Measurements from ENCODE around the gene TM9SF1. TPM values are rescaled to one million over a fixed set of nuclear protein-coding genes. Genes with fewer than 3 reads are reported as not detected.

The TM9SF1 gene
- total RNA-seq, 1 donor from 2014 or later, result 45.7 TPM

DNA sequence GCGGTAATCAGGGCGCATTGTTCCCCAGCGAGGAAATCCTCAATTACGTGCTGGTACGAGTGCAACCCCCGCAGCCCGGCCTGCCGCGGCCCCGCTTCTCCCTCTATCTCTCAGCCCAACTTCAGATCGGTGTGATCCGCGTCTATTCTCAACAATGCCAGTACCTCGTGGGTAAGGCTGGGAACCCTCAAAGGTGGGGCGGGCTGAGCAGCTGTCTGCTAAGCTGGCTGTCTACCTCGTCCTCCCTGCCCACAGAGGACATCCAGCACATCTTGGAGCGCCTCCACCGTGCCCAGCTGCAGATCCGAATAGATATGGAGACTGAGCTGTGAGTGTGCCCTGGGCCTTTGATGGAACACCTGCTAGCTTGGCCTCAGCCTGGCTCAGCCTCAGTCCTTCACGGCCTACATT is 22.4 kb downstream of the TM9SF1 start:
- no peak for DNase-seq (ENCODE audit: low spot score in 2 of 2, unreplicated experiment in 2 of 2)
- peaks cover 50% of the 10 kb centered on the region for H3K4me1 Mint-ChIP-seq
- H3K4me3 Mint-ChIP-seq, result peak overlapping the region; percentile 83
- H3K9me3 Mint-ChIP-seq, result no peaks in the 10 kb centered on the region
- H3K36me3 Mint-ChIP-seq, result peaks cover 25% of the 10 kb centered on the region
- peak overlapping the region; percentile 94 for H3K27ac Mint-ChIP-seq
- no peaks in the 10 kb centered on the region for H3K27me3 Mint-ChIP-seq (ENCODE audit: low read depth)
- TF ChIP-seq, protein P1, sequence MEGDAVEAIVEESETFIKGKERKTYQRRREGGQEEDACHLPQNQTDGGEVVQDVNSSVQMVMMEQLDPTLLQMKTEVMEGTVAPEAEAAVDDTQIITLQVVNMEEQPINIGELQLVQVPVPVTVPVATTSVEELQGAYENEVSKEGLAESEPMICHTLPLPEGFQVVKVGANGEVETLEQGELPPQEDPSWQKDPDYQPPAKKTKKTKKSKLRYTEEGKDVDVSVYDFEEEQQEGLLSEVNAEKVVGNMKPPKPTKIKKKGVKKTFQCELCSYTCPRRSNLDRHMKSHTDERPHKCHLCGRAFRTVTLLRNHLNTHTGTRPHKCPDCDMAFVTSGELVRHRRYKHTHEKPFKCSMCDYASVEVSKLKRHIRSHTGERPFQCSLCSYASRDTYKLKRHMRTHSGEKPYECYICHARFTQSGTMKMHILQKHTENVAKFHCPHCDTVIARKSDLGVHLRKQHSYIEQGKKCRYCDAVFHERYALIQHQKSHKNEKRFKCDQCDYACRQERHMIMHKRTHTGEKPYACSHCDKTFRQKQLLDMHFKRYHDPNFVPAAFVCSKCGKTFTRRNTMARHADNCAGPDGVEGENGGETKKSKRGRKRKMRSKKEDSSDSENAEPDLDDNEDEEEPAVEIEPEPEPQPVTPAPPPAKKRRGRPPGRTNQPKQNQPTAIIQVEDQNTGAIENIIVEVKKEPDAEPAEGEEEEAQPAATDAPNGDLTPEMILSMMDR (IDR thresholded peaks at IDR 0.05; ENCODE audit: unreplicated experiment), result no peak

- peak overlapping the region; percentile 83 for H3K4me3 Mint-ChIP-seq
- H3K27ac Mint-ChIP-seq, result peak overlapping the region; percentile 94
- H3K9me3 Mint-ChIP-seq, result no peaks in the 10 kb centered on the region
- H3K27me3 Mint-ChIP-seq (ENCODE audit: low read depth), result no peaks in the 10 kb centered on the region
- TF ChIP-seq, protein P1 (IDR thresholded peaks at IDR 0.05; ENCODE audit: unreplicated experiment), result no peak
- H3K4me1 Mint-ChIP-seq, result peaks cover 48% of the 10 kb centered on the region
- no peak for DNase-seq (ENCODE audit: low spot score in 2 of 2, unreplicated experiment in 2 of 2)
- H3K36me3 Mint-ChIP-seq, result peaks cover 27% of the 10 kb centered on the region
These were observed 22.9 kb downstream of the TM9SF1 start for GRCh38 chr14:24172261-24172860.

DNA sequence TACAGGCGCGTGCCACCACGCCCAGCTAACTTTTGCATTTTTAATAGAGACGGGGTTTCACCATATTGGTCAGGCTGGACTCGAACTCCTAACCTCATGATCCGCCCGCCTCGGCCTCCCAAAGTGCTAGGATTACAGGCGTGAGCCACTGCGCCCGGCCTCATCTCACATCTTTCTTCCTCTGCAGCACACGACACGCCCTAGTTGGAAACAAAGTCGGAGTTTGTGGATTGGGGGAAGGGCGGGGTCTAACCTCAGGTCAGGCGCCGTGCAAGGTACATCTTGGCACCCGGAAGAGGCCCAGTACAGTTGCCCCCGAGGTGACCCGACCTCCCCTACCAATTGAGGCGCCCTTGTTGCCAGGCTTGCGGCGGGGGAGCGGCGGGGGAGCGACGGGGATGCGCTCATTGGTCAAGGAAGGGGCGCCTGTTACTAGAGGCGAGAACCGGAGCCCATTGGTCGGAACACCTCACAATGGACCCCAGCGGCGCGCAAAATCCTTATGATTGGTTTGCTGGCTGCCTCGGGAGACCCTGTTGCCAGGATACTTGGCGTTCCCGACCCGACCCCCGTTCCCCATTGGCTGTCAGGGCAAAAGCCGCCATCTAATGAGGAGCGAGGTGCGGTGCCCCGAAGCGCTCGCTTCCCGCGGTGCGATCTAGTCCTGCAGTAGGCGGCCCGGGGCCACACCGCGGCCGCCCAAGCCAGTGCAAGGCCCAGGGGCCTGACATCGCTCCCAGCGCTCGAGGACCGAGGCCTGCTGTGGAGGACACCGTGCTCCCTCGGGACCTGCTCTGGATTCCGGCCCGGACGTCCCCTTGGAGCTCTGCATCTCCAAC is 23.6 kb downstream of the TM9SF1 start, which contains the start of gene REC8:
REC8 (plus strand) TSS at position 659 of the 839 bp plus-strand sequence. CDS start 473 bp downstream, outside the sequence.
- Mint-ChIP-seq H3K4me1 (peaks cover 43% of the 10 kb centered on the region), H3K9me3 (no peaks in the 10 kb centered on the region), H3K27me3 (ENCODE audit: low read depth) (no peaks in the 10 kb centered on the region), H3K36me3 (peaks cover 27% of the 10 kb centered on the region), H3K27ac (peak within 1 kb of the TSS; percentile 94), H3K4me3 (peak within 1 kb of the TSS; percentile 83)
- TF ChIP-seq, protein P1 (IDR thresholded peaks at IDR 0.05; ENCODE audit: unreplicated experiment), result no peak
- DNase-seq (ENCODE audit: low spot score in 2 of 2, unreplicated experiment in 2 of 2), result peak; percentile 86 to 92

GRCh38 chr14:24167469-24168114 is 27.6 kb downstream of the TM9SF1 start:
- Mint-ChIP-seq H3K27ac (peak overlapping the region; percentile 86), H3K27me3 (ENCODE audit: low read depth) (no peaks in the 10 kb centered on the region), H3K4me1 (peaks cover 39% of the 10 kb centered on the region), H3K36me3 (peaks cover 41% of the 10 kb centered on the region), H3K9me3 (no peaks in the 10 kb centered on the region), H3K4me3 (no peak overlapping the region)
- no peak for DNase-seq (ENCODE audit: low spot score in 2 of 2, unreplicated experiment in 2 of 2)
- TF ChIP-seq, protein P1 (IDR thresholded peaks at IDR 0.05; ENCODE audit: unreplicated experiment), result no peak

DNA sequence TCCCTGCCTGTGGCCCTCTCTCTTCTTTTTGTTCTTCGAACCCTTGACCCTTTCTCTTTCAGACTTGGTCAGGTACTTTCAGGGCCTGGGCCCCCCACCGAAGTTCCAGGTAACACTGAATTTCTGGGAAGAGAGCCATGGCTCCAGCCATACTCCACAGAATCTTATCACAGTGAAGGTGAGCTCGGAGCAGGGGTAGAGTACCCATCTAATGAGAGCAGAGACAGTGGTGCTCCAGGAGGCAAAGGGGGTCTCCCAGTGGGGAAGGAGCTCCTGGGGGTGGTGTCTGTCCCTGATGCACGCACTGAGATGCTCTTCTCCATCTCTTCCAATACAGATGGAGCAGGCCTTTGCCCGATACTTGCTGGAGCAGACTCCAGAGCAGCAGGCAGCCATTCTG is 29.5 kb downstream of the TM9SF1 start:
- Mint-ChIP-seq H3K9me3 (no peaks in the 10 kb centered on the region), H3K4me3 (no peak overlapping the region), H3K4me1 (peaks cover 41% of the 10 kb centered on the region), H3K36me3 (peaks cover 43% of the 10 kb centered on the region), H3K27me3 (ENCODE audit: low read depth) (no peaks in the 10 kb centered on the region), H3K27ac (peak overlapping the region; percentile 66)
- TF ChIP-seq, protein P1 (IDR thresholded peaks at IDR 0.05; ENCODE audit: unreplicated experiment), result no peak
- DNase-seq (ENCODE audit: low spot score in 2 of 2, unreplicated experiment in 2 of 2), result no peak

Measured in mesothelial cell of epicardium (in vitro differentiated cells).